HK-2 (cell line): ENCODE results near the gene RHOBTB3.

Experiments
- DNase-seq: peaks from one replicate; pipeline ENCODE4 v3.0.0-alpha.2; 2018; ENCODE audit not compliant: unreplicated experiment

Gene RHOBTB3

DNA sequence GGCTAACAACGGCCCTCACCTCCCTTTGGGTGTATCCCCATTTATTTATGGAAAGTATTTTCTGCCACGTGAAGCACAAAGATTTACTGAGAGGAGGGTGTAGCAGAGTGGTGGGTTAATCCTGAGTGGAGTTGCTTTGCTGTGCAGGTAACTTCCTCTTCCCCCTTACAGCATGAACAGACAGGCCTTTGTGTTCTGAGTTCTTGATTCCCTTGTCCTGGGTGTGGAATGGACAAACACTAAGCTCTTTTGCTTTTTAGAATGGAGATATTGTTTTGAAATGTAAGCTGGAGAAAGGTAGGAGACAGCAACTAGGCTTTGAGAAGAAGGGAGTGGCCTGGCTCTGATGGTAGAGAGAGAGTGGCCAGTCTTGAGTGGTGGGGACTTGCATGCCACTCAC, 108.5 kb downstream of the RHOBTB3 start:
- no peak for DNase-seq

DNA sequence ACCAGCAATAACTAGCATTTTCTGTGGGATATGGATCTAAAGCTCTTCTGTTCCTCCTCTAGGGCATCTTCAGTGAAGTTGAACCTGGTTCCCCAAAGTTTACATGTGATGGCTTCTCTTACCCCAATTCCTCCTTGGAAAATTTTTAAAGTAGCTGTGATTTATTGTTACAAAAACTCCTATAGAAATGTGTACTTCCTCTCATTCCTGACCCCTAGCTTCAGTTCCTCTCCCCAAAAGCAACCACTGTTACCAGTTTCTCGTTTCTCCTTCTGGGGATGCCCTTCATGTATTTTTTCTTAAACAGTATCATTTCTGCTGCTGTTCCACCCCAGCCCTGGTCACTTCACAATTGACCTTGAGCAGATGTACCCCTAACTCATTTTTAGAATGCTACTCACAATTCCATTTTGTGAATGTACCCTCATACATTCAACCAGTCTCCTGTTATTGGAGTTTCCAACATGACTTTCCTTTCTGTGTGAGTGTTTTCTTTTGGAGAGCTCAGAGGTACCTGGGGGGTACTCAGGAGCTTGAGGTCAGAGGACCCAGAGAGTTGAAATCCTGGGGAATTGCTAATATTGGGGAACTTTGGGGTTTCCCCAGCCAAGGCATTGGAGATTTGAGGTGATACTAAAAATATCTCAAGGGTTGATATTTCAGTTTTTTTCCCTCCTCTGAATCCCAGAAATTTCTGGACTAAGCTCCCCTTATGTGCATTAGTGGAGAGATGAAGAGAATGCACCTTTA, 110.0 kb downstream of the RHOBTB3 start:
- no peak for DNase-seq

DNA sequence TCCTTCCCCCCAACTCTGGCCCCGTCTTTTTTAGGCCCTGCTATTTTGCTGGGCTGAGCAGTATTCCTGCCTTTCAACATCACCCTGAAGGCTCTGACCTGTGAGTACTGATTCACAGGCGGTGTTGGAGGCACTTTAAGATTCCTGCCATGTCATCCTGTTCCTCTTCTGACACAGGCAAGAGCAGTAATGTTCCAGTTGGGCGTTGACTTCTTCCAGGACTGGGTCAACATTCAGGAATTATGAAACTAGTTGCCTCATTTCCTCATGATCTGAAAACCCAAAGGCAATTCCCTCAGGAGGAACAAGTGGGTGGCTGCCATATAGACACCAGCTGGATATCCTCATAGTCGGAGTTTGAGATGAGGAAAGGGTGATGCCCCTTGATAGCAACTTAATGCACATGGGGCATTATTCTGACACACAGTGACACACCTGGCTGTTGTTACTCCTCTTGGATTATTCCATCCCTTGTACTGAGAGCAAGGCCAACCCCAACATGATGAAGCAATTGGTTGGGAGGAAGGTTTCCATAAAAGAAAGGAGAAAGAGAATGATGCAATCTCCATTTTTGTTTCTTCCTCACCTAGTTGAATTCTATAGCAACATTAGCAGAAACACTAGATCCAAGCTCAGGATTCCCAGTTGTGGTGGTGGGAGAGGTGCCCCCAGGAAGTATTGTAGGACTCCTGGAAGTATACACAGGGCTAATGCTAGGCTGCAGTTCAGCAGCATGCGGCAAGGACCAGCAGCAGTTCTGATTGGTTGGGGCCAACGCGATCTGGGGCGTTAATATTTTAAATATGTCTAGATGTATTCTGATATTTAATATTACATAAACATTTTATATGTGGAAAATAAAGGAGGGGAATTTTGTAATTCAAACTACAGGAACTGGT, 111.0 kb downstream of the RHOBTB3 start:
- DNase-seq, result no peak

DNA sequence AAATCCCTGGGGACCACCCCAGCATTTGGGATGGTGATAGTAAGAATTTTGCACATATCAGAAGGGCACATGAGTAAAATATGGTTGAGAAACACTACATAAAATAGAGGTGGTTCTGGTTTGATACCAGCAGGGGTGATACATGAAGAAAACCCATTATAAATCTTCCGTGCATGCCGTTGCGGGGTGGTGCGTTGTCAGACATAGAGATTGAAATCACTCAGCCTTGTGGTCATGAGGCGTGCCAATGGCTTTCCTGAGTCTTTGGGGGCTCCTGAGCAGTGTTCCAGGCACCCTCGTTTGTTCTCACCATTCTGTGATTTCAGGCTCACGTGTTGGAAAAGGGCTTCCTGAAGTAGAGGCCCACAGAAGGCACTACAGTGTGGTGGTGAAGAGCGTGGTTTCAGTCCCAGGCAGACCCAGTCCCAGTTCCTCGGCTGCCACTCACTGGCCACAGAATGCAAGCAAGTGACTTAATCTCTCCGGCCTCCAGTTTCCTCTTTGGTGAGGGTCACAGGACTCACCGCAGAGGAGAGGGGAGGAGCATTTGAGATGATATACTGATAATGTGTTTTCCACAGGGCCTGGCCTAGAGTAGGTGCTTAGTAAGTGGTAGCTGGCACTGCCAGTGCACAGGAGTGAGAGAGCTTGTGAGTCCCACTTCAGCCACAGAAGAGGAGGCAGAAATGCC, 111.9 kb downstream of the RHOBTB3 start:
- DNase-seq, result peak; percentile 74

DNA sequence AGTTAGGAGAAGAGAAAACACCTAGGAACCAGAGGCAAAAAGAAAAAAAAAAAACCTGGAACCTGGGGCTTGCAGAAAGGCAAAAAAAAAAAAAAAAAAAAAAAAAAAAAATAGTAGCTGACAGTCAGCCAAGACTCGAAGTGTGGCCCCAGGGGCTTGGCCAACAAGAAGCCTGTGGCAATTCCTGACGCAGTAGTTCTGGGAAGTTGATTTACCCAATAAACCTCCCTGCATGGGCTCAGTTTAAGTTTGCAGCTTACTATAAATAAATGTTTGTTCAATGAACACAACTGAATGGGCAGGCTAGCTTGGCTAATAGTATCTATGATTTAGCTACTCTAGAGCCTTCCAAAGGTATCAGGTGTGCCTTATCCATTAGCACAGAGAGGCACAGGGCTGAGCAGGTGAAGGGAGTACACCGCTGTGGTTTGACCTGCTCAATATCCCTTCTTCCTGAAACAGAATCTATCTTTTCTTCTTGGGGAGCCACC, 112.6 kb downstream of the RHOBTB3 start:
- no peak for DNase-seq

DNA sequence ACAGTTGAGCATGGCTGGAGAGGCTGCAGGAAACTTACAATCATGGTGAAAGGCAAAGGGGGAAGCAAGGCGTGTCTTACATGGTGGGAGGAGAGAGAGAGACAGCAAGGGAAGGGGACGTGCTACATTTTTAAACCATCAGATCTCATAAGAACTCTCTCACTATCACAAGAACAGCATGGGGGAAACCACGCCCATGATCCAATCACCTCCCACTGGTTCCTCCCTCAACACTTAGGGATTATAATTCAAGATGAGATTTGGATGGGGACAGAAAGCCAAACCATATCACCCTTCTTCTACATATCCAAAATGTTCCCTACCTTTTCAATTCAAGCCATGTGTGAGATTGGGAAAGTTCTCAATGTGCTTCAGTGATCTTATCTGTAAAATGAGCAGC, 114.3 kb downstream of the RHOBTB3 start:
- no peak for DNase-seq
